Measurements from ENCODE around the gene CFAP46. TPM values are rescaled to one million over a fixed set of nuclear protein-coding genes. Genes with fewer than 3 reads are reported as not detected.

CFAP46 gene
- total RNA-seq, 3 donors from 2014 or later = 0.22 to 0.53 (median 0.42) TPM

DNA sequence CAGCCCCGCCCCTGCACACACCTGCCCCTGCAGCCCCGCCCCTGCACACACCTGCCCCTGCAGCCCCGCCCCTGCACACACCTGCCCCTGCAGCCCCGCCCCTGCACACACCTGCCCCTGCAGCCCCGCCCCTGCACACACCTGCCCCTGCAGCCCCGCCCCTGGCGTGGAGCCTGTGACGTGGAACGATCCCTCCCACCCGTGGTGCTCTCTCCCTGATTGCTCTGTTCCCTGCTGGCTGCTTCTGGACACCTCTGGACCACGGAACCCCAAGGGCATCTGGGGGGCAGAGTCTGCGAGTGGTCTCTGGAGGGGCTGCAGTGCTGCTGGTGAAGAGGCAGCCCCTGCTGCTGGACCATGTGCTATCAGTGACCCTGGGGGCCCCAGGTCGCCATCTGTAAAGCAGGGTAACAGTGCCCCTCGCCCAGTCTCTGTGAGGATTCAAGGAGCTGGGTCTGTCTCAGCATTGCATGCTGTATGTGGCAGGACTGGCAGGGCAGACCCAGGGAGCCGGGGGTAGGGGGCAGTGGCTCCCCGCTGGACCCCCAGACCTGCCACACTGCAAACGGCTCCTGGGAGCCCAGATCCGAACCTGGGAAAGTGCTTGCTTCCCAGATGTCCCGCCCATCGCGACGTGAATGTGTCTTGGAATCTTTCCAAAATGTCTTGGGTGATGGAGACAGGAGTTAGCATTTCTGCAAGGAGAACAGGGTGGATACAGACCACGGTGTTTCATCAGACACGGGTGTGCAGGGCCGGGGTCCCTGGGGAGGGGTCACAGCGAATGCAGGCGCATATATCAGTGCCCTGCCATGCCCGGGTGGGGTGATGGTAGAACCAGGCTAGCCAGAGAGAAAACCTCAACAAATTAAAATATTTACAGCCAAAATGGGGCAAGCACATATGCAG lies 128.6 kb downstream of the CFAP46 start:
- no peaks in the 10 kb centered on the region for H3K4me1 Mint-ChIP-seq (ENCODE audit: low read depth)
- H3K27me3 Mint-ChIP-seq (ENCODE audit: low read depth) = peaks cover 27% of the 10 kb centered on the region
- no peak for ATAC-seq
- no peaks in the 10 kb centered on the region for H3K9me3 Mint-ChIP-seq
- no peak overlapping the region for H3K4me3 Mint-ChIP-seq
- DNase-seq = no peak
- H3K36me3 Mint-ChIP-seq (ENCODE audit: insufficient read depth) = no peaks in the 10 kb centered on the region

DNA sequence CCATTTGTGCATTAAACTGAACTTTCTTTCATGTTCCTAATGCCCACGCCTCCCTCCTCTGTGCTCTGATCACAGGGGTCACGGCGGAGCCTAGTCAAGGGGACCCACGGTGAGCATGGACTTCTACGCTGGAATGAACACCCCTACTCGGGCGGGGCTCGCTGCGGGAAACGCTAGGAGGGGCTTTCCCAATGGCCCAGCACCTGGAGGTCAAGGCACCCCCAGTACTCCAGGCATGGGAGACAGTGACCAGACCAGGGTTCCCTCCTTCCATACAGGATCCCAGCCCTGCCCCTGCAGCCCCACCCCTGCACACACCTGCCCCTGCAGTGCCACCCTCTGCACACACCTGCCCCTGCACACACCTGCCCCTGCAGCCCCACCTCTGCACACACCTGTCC lies 129.4 kb downstream of the CFAP46 start:
- ATAC-seq (no peak), DNase-seq (no peak)
- Mint-ChIP-seq H3K9me3 (no peaks in the 10 kb centered on the region), H3K4me1 (ENCODE audit: low read depth) (no peaks in the 10 kb centered on the region), H3K27me3 (ENCODE audit: low read depth) (peaks cover 24% of the 10 kb centered on the region), H3K36me3 (ENCODE audit: insufficient read depth) (no peaks in the 10 kb centered on the region), H3K4me3 (no peak overlapping the region)

DNA sequence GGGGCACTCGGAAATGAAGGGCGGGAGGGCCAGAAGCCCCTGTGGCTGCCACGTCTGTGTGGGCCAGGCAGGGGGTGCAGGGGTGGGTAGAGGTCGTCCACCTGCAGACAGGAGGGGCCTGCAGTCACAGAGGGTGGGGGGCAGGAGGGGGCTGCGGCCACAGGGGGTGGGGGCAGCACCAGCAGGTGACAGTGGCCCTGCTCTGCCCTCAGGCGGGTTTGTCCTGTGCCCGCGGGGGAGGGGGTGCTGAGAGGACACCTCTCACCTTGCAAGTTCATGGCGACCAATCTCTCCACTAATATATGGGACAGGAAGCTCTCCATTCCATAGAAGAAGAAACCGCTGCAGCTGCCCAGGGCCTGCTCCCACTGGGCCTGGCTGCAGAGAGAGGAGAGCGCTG lies 129.8 kb downstream of the CFAP46 start:
- ATAC-seq = no peak
- Mint-ChIP-seq H3K4me3 (no peak overlapping the region), H3K4me1 (ENCODE audit: low read depth) (no peaks in the 10 kb centered on the region), H3K9me3 (no peaks in the 10 kb centered on the region), H3K36me3 (ENCODE audit: insufficient read depth) (no peaks in the 10 kb centered on the region), H3K27me3 (ENCODE audit: low read depth) (peaks cover 23% of the 10 kb centered on the region)
- DNase-seq = no peak

DNA sequence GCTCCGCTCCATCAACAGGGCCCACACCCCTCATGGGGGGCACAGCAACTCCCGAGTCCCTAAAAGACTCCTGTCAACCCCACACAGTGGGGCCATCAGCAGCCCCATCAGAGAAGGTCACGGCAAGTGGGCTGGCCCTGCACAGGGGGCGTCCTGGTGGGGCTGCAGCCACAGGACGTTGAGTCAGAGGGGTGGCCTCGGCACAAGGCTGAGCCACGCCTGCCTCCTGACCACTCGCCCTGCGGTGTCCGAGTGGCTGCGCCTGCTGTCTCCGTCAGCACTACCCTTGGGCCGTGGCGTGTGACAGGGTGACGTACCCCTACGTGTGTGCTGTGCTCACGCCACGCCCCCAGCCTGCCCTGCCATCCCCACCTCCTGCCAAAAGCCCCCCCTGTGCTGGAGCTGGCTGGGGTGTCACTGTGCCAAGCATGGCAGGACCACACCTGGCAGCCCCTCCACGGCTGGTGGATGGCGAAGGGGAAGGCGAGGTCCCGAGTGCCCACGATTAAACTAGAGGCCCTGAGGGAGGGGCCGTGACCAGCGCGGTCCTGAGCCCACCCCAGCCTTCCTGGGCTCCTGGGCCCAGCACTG lies 130.4 kb downstream of the CFAP46 start:
- DNase-seq (no peak), ATAC-seq (no peak)
- no peak overlapping the region for H3K4me3 Mint-ChIP-seq
- H3K27me3 Mint-ChIP-seq (ENCODE audit: low read depth) = peaks cover 18% of the 10 kb centered on the region
- H3K36me3 Mint-ChIP-seq (ENCODE audit: insufficient read depth) = no peaks in the 10 kb centered on the region
- H3K9me3 Mint-ChIP-seq = no peaks in the 10 kb centered on the region
- H3K4me1 Mint-ChIP-seq (ENCODE audit: low read depth) = no peaks in the 10 kb centered on the region

DNA sequence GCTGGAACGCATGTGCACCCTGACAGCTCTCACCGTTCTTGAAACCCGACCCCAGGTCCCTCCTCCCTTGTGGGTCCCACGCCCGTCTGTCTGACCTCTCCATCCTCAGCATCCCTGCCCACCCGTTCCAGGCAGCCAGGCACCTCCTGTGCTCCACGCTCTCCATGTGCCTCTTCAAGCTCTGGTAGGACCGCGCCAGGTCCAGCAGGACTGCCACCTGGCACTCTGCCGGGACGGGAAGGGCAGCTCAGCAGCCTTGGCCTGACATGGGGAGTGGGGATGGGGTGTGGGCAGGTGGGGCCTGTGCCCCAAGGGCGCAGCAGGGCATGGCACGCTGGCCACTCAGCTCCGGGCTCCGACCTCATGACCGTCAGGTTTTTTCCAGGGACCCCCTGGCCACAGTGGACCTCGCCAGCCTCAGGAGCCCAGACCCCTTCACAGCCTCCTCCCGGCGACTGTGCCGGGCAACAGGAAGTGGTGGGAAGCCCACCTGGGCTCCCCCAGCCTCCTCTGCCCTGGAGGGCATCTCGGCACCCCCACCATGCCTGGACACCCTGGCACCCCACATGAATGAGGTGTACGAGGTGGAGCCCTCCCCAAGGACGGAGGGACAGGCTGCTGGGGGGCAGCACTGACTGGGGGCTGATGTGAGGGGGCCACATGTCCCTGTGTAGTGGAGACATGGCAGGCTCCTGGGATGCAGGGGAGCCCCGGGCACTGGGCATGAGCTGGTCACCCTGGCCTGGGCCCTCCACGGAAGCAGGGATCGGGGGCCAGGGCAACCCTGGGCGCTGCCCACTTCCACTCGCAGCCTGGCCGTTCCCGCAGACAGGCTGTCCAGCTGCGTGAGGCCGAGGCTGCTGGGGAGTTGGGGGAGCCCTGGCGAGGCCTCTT lies 131.3 kb downstream of the CFAP46 start:
- no peaks in the 10 kb centered on the region for H3K36me3 Mint-ChIP-seq (ENCODE audit: insufficient read depth)
- H3K4me1 Mint-ChIP-seq (ENCODE audit: low read depth) = no peaks in the 10 kb centered on the region
- DNase-seq (no peak), ATAC-seq (no peak)
- H3K4me3 Mint-ChIP-seq = no peak overlapping the region
- H3K9me3 Mint-ChIP-seq = no peaks in the 10 kb centered on the region
- H3K27me3 Mint-ChIP-seq (ENCODE audit: low read depth) = peaks cover 11% of the 10 kb centered on the region

DNA sequence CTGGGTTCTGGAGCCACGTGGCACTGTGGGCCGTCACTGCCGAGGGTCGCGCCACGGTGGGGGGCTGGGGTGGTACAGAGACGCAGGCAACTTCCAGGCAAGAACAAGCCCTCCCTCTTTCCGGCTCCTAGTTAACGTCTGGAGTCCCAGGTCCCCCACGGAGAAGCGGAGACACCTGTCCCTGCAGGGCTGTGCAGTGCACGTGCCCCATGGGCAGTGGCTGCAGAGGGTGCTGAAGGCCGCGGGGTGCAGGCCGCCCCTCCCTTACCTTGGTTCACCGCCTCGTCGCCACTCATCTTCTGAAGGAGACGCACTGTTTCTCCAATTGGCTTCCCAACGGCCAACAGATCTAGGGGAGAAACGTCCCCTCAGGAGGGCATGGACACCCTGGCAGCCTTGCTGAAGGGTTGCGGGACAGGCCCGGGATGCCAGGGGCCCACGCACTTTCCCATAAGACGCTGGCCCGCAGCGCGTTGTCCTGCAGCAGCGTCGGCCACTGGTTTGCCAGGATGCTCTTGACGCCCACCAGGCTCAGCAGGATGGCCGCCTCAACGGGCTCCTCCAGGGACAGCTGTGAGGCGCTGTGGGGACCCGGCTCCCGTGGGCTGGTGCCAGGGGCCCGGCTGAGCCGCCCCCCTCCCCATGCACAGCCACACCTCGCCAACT lies 132.1 kb downstream of the CFAP46 start:
- no peak overlapping the region for H3K4me3 Mint-ChIP-seq
- H3K36me3 Mint-ChIP-seq (ENCODE audit: insufficient read depth) = no peaks in the 10 kb centered on the region
- no peak for ATAC-seq
- H3K4me1 Mint-ChIP-seq (ENCODE audit: low read depth) = no peaks in the 10 kb centered on the region
- no peak for DNase-seq
- no peaks in the 10 kb centered on the region for H3K9me3 Mint-ChIP-seq
- H3K27me3 Mint-ChIP-seq (ENCODE audit: low read depth) = peaks cover 9% of the 10 kb centered on the region

DNA sequence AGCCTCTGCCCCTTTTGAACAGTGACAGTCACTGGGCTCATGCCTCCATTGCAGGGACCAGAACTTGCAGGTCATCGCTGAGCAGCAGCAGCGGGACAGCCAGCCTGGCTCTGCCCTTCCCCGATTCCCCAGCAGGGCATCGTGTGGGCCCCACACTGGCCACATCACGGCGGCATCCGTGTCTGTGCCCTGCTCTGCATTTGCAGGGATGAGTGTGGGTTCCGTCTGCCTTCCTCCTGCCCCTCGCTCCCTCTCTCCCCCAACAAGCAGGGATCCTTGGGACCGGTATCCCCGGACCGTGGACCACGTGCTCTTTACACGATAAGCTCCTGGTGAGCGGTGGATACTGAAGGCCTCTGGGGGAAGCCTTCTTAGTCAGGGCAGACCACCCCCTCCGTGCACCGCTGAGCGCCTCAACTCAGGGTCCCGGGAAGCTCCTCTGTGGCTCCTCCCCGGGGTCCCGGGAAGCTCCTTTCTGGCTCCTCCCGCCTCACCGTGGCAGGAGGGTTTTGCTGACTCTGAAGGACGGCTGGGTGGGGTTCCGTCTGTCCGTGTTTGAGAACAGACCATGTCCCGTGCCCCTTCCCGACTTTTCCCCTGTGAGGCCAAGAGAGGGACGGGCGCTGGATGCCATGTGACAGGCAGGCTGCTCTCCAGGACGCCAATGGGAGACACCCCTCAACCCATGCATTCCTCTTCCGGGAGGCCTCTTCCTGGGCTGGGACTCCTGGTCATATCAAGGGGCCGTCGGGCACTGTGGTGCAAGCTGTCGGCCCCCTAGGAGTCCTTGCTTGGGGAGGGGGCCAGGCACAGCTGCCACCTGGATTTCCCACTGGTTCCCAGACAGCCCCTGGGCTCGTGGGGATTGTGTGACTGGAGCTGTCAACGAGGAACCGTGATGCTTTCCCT lies 132.9 kb downstream of the CFAP46 start:
- Mint-ChIP-seq H3K4me1 (ENCODE audit: low read depth) (no peaks in the 10 kb centered on the region), H3K9me3 (no peaks in the 10 kb centered on the region), H3K27me3 (ENCODE audit: low read depth) (peaks cover 9% of the 10 kb centered on the region), H3K4me3 (no peak overlapping the region), H3K36me3 (ENCODE audit: insufficient read depth) (no peaks in the 10 kb centered on the region)
- ATAC-seq (no peak), DNase-seq (no peak)

DNA sequence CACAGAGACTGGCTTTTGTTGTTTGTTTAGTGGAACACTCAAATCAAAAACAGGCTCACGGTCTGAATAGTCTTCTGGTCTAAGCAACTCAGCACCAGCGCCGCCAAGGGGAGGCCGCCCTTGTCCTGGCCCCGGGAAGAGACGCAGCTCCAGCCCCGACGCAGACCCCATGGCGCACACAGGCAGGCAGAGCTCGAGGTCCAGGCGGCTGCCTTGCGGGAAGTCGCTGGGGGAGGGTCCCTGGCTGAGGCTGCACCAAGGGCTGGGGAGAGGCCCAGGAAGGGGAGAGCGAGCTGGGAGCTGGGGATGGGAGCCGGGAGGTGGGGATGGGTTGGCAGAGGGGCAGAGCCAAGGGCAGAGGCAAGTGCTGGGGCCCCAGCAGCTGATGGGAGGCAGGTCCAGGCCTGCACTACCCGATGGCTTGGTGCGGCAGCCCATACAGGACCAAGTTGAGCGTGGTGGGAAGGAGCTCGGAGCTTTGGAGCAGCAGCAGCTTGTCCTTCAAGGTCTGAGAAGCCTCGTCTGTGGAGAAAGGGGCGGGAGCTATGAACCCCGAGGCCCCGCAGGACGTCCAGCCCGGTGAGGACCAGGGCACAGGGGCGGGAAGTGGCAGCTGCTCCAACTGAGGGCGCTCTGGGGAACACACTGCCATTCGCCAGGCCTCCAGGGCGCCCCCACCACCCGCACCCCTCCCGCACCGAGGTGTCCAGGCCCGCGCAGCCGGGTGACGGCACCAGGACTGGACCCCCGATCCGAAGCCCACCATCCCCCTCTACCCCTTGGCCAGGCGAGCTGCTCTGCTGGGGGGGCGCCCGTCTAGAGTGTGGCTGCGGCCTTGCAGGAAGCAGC lies 133.8 kb downstream of the CFAP46 start:
- no peaks in the 10 kb centered on the region for H3K9me3 Mint-ChIP-seq
- no peak overlapping the region for H3K4me3 Mint-ChIP-seq
- no peak for DNase-seq
- no peaks in the 10 kb centered on the region for H3K4me1 Mint-ChIP-seq (ENCODE audit: low read depth)
- H3K27me3 Mint-ChIP-seq (ENCODE audit: low read depth) = peaks cover 4% of the 10 kb centered on the region
- ATAC-seq = no peak
- no peaks in the 10 kb centered on the region for H3K36me3 Mint-ChIP-seq (ENCODE audit: insufficient read depth)

DNA sequence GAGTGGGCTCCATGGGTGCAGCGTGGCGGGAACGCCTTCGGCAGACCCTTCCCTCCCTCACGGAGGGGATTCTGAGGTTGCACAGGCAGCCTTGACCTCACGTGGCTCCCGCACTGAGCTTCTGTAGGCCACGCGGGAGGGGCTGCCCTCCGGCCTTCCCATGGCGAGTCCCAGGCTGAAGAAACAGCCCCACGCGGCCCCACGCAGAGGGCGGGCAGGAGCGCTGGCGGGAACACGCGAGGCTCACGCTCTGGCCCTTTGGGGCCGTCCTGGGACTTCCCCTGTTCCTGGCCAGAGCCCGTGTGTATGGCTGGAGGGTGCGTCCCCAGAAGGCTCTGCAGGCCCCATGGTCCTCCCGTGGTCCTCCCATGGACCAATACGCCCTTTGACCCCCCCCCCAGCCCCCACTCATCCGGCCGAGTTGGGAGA lies 134.7 kb downstream of the CFAP46 start:
- ATAC-seq = no peak
- H3K4me1 Mint-ChIP-seq (ENCODE audit: low read depth) = no peaks in the 10 kb centered on the region
- no peaks in the 10 kb centered on the region for H3K9me3 Mint-ChIP-seq
- peaks cover 7% of the 10 kb centered on the region for H3K27me3 Mint-ChIP-seq (ENCODE audit: low read depth)
- no peaks in the 10 kb centered on the region for H3K36me3 Mint-ChIP-seq (ENCODE audit: insufficient read depth)
- no peak overlapping the region for H3K4me3 Mint-ChIP-seq
- DNase-seq = no peak

DNA sequence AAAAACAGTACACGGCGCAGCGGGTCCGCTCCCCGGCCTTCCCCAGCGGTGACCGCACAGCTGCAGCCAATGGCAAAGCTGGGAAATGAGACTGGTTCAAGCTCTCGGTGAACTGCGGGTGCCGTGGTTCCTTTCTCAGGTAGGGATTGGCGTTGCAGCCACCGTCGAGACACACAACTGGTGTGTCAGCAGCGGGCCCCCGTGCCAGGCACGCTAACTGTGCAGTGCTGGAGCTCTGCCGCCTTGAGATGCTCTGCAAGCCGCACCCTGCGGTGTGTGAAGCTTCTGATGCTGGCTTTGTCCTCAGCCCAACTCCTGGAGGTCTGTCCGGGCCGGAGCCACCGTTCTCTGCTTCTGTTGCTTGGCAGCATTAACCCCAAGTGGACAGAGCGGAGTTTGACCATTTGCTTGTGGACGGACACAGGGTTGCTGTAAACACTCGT lies 135.8 kb downstream of the CFAP46 start:
- Mint-ChIP-seq H3K36me3 (ENCODE audit: insufficient read depth) (no peaks in the 10 kb centered on the region), H3K27me3 (ENCODE audit: low read depth) (peaks cover 6% of the 10 kb centered on the region), H3K4me3 (no peak overlapping the region), H3K4me1 (ENCODE audit: low read depth) (no peaks in the 10 kb centered on the region), H3K9me3 (peaks cover 4% of the 10 kb centered on the region)
- no peak for ATAC-seq
- no peak for DNase-seq

DNA sequence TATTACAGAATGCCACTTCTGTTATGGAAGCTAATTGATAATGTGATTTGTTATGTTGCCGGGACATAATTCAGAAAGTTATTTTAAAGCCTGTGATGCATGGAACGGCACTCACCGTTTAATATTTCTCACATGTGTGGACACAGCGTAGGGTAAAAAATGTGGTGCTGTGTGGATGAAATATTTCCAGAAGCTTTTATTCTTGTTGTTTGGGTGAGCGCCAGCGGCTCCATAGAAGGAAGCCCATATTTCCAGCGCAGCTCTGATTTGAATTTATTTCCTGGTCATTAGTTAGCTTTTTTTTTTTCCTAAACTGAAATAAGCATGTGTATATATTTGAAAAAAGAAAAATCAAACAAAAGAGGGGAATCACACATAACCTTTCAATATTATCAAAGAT lies 136.3 kb downstream of the CFAP46 start:
- no peak for DNase-seq
- no peak for ATAC-seq
- Mint-ChIP-seq H3K4me3 (no peak overlapping the region), H3K27me3 (ENCODE audit: low read depth) (peaks cover 5% of the 10 kb centered on the region), H3K4me1 (ENCODE audit: low read depth) (no peaks in the 10 kb centered on the region), H3K36me3 (ENCODE audit: insufficient read depth) (no peaks in the 10 kb centered on the region), H3K9me3 (peaks cover 4% of the 10 kb centered on the region)

DNA sequence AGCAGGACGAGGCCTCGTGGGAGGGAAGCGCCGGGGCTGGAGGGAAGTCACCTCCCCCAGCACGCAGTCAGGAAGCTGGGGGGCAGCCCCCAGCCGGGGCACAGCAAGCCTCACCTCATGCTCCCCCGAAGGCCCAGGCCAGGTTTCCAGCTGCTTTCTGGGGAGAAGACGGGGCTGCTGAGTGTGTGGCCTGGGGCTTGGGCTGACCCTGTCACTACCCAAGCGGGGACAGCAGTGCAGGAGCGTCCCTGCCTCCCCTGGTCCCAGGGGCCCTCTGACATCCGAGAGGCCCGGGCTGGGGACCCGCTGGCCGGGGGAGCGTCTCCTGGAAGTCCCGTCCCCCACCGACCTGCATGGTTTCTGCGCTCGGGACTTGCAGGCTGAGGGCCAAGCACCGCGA lies 136.8 kb downstream of the CFAP46 start:
- H3K4me1 Mint-ChIP-seq (ENCODE audit: low read depth) = no peaks in the 10 kb centered on the region
- DNase-seq (no peak), ATAC-seq (no peak)
- no peak overlapping the region for H3K4me3 Mint-ChIP-seq
- peaks cover 4% of the 10 kb centered on the region for H3K9me3 Mint-ChIP-seq
- peaks cover 3% of the 10 kb centered on the region for H3K27me3 Mint-ChIP-seq (ENCODE audit: low read depth)
- no peaks in the 10 kb centered on the region for H3K36me3 Mint-ChIP-seq (ENCODE audit: insufficient read depth)
